ENCODE measurements around the gene SOHLH1. TPM values are rescaled to one million over a fixed set of nuclear protein-coding genes. Genes with fewer than 3 reads are reported as not detected.

The SOHLH1 gene, protein sequence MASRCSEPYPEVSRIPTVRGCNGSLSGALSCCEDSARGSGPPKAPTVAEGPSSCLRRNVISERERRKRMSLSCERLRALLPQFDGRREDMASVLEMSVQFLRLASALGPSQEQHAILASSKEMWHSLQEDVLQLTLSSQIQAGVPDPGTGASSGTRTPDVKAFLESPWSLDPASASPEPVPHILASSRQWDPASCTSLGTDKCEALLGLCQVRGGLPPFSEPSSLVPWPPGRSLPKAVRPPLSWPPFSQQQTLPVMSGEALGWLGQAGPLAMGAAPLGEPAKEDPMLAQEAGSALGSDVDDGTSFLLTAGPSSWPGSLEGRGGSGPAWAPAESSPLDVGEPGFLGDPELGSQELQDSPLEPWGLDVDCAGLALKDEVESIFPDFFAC
- total RNA-seq (ENCODE audit: unreplicated experiment): 0.18 TPM
- long read RNA-seq: 0 reads

- no peaks in the 10 kb centered on the region for H3K36me3 Mint-ChIP-seq (ENCODE audit: low read depth, unreplicated experiment)
- no peak within 1 kb of the TSS for H3K4me3 Mint-ChIP-seq (ENCODE audit: unreplicated experiment)
- H3K9me3 Mint-ChIP-seq (ENCODE audit: unreplicated experiment): no peaks in the 10 kb centered on the region
- H3K4me1 Mint-ChIP-seq (ENCODE audit: unreplicated experiment): no peaks in the 10 kb centered on the region
- H3K27me3 Mint-ChIP-seq (ENCODE audit: unreplicated experiment): peaks cover 1% of the 10 kb centered on the region
- no peak for DNase-seq (ENCODE audit: low spot score)
- no peak for TF ChIP-seq CTCF (IDR thresholded peaks at IDR 0.05; ENCODE audit: unreplicated experiment)
- H3K27ac Mint-ChIP-seq (ENCODE audit: unreplicated experiment): no peak within 1 kb of the TSS
Measured at GRCh38 chr9:135699440-135699839, at the start of gene SOHLH1. SOHLH1 (minus strand) TSS chr9:135699481; CDS start chr9:135699467, 14 bp downstream.

- H3K36me3 Mint-ChIP-seq (ENCODE audit: low read depth, unreplicated experiment): peaks cover 4% of the 10 kb centered on the region
Measured at GRCh38 chr9:135748676-135749075, 49.4 kb upstream of the SOHLH1 start.

GRCh38 chr9:135747311-135747710 is 48.0 kb upstream of the SOHLH1 start:
- peaks cover 4% of the 10 kb centered on the region for H3K36me3 Mint-ChIP-seq (ENCODE audit: low read depth, unreplicated experiment)
- DNase-seq (ENCODE audit: low spot score): no peak
- no peaks in the 10 kb centered on the region for H3K9me3 Mint-ChIP-seq (ENCODE audit: unreplicated experiment)
- no peak for TF ChIP-seq CTCF (IDR thresholded peaks at IDR 0.05; ENCODE audit: unreplicated experiment)
- H3K4me3 Mint-ChIP-seq (ENCODE audit: unreplicated experiment): no peak overlapping the region
- H3K27ac Mint-ChIP-seq (ENCODE audit: unreplicated experiment): no peak overlapping the region
- H3K4me1 Mint-ChIP-seq (ENCODE audit: unreplicated experiment): no peaks in the 10 kb centered on the region
- peaks cover 7% of the 10 kb centered on the region for H3K27me3 Mint-ChIP-seq (ENCODE audit: unreplicated experiment)

More at GRCh38 chr9:135748676-135749075, 49.4 kb upstream of the SOHLH1 start:
- no peak overlapping the region for H3K4me3 Mint-ChIP-seq (ENCODE audit: unreplicated experiment)
- H3K27me3 Mint-ChIP-seq (ENCODE audit: unreplicated experiment): peaks cover 7% of the 10 kb centered on the region
- H3K27ac Mint-ChIP-seq (ENCODE audit: unreplicated experiment): no peak overlapping the region
- no peak for DNase-seq (ENCODE audit: low spot score)
- no peaks in the 10 kb centered on the region for H3K4me1 Mint-ChIP-seq (ENCODE audit: unreplicated experiment)
- no peaks in the 10 kb centered on the region for H3K9me3 Mint-ChIP-seq (ENCODE audit: unreplicated experiment)
- no peak for TF ChIP-seq CTCF (IDR thresholded peaks at IDR 0.05; ENCODE audit: unreplicated experiment)

- H3K36me3 Mint-ChIP-seq (ENCODE audit: low read depth, unreplicated experiment): peaks cover under 1% of the 10 kb centered on the region
- no peak overlapping the region for H3K27ac Mint-ChIP-seq (ENCODE audit: unreplicated experiment)
- no peak overlapping the region for H3K4me3 Mint-ChIP-seq (ENCODE audit: unreplicated experiment)
- peaks cover 4% of the 10 kb centered on the region for H3K27me3 Mint-ChIP-seq (ENCODE audit: unreplicated experiment)
- no peaks in the 10 kb centered on the region for H3K4me1 Mint-ChIP-seq (ENCODE audit: unreplicated experiment)
- no peaks in the 10 kb centered on the region for H3K9me3 Mint-ChIP-seq (ENCODE audit: unreplicated experiment)
- no peak for TF ChIP-seq CTCF (IDR thresholded peaks at IDR 0.05; ENCODE audit: unreplicated experiment)
- DNase-seq (ENCODE audit: low spot score): no peak
Measured at GRCh38 chr9:135746565-135746964, 47.3 kb upstream of the SOHLH1 start.

GRCh38 chr9:135745686-135746324 is 46.5 kb upstream of the SOHLH1 start:
- Mint-ChIP-seq H3K36me3 (ENCODE audit: low read depth, unreplicated experiment) (no peaks in the 10 kb centered on the region), H3K4me3 (ENCODE audit: unreplicated experiment) (no peak overlapping the region), H3K27ac (ENCODE audit: unreplicated experiment) (no peak overlapping the region), H3K9me3 (ENCODE audit: unreplicated experiment) (no peaks in the 10 kb centered on the region), H3K27me3 (ENCODE audit: unreplicated experiment) (peaks cover 4% of the 10 kb centered on the region), H3K4me1 (ENCODE audit: unreplicated experiment) (no peaks in the 10 kb centered on the region)
- DNase-seq (ENCODE audit: low spot score): no peak
- TF ChIP-seq CTCF (IDR thresholded peaks at IDR 0.05; ENCODE audit: unreplicated experiment): no peak

Measured in endothelial cell (in vitro differentiated cells).